Spleen (tissue), 7 donors: ENCODE data around the gene WNT11.

ENCODE experiments used
- POLR2A ChIP-seq, 3 donors: fragments of 450-650 bp; IDR thresholded peaks; one replicate each; pipeline ENCODE4 v1.5.1; 2017; ENCODE audit warnings: antibody characterized with exemption in 3 of 3, mild to moderate bottlenecking in 1 of 3
- TF ChIP-seq, protein P1 (sequence below), 11 experiments: fragments of 200-600 bp in 7 of 11; fragments of 450-650 bp in 4 of 11; sonication (generic) in 4 of 11; IDR thresholded peaks in 8 of 11; conservative IDR thresholded peaks in 3 of 11; 1 replicate in 7 of 11; 2 replicates in 4 of 11; pipeline versions ENCODE4 v1.4.0 to v1.8.0; 2016 to 2021; ENCODE audit warnings: antibody characterized with exemption in 11 of 11, inconsistent platforms in 4 of 11, mild to moderate bottlenecking in 1 of 11
- donor health status: DM: no; HTN: no; CAD: no; lungs with moderate emphysema.
- donor health status: DM: no; HTN: no; CAD: no.
- donor health status: DM: no; HTN: no; CAD: no.

DNA sequence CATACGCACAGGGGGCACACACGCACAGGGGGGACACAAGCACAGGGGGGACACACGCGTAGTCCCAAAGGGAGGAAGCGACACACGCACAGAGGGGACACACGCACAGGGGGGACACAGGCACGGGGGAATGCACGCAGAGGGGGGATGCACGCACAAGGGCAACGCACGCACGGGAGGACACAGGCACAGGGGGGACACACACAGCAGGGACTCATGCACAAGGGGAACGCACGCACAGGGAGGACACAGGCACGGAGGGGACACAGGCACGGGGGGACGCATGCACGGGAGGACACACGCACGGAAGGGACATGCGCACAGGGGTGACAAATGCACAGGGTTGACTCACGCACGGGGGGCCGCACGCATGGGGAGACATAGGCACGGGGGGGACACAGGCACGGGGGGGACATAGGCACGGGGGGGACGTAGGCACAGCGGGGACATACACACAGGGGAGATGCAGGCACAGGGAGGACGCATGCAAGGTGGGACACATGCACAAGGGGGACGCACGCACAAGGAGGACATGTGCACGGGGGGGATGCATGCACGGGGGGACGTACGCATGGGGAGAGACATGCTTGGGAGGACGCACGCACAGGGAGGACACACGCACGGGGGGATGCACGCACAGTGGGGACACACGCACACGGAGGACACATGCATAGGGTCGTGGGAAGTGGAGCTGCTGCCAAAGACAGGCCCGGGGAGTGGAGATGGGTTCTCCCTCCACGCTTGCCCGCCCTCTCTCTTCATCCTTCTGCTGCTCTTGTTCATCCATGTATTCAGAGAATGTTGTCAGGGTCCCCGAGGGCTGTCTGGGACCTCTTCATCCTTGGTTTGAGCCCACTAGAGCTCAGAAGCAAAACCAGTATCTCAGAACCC is 41.2 kb downstream of the WNT11 start:
- TF ChIP-seq, protein P1, sequence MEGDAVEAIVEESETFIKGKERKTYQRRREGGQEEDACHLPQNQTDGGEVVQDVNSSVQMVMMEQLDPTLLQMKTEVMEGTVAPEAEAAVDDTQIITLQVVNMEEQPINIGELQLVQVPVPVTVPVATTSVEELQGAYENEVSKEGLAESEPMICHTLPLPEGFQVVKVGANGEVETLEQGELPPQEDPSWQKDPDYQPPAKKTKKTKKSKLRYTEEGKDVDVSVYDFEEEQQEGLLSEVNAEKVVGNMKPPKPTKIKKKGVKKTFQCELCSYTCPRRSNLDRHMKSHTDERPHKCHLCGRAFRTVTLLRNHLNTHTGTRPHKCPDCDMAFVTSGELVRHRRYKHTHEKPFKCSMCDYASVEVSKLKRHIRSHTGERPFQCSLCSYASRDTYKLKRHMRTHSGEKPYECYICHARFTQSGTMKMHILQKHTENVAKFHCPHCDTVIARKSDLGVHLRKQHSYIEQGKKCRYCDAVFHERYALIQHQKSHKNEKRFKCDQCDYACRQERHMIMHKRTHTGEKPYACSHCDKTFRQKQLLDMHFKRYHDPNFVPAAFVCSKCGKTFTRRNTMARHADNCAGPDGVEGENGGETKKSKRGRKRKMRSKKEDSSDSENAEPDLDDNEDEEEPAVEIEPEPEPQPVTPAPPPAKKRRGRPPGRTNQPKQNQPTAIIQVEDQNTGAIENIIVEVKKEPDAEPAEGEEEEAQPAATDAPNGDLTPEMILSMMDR (IDR thresholded peaks at IDR 0.05 in 8 of 11, conservative IDR thresholded peaks at IDR 0.05 in 3 of 11), result no peak
- TF ChIP-seq POLR2A (IDR thresholded peaks at IDR 0.05), result no peak
